Measurements from ENCODE around the gene EIF5AL1. TPM values are rescaled to one million over a fixed set of nuclear protein-coding genes. Genes with fewer than 3 reads are reported as not detected.

Gene EIF5AL1
- total RNA-seq, 4 donors from 2014 or later = 0.23 to 0.52 (median 0.47) TPM; not detected in 1

GRCh38 chr10:79470096-79470495 lies 42.2 kb upstream of the EIF5AL1 start:
- no peaks in the 10 kb centered on the region for H3K36me3 ChIP-seq
- no peak overlapping the region for H3K27ac ChIP-seq
- no peak for DNase-seq (ENCODE audit: low spot score in 2 of 2)
- no peak overlapping the region for H3K4me3 ChIP-seq
- H3K9me3 ChIP-seq = no peaks in the 10 kb centered on the region
- H3K4me1 ChIP-seq = no peaks in the 10 kb centered on the region
- no peaks in the 10 kb centered on the region for H3K27me3 ChIP-seq
- 95% methylated on average over 7 of the region's 8 CpGs for WGBS
- TF ChIP-seq EP300 (IDR thresholded peaks at IDR 0.05) (no peak), POLR2AphosphoS5 (IDR thresholded peaks at IDR 0.05) (no peak), POLR2A (IDR thresholded peaks at IDR 0.05) (no peak)
- TF ChIP-seq, protein P1, sequence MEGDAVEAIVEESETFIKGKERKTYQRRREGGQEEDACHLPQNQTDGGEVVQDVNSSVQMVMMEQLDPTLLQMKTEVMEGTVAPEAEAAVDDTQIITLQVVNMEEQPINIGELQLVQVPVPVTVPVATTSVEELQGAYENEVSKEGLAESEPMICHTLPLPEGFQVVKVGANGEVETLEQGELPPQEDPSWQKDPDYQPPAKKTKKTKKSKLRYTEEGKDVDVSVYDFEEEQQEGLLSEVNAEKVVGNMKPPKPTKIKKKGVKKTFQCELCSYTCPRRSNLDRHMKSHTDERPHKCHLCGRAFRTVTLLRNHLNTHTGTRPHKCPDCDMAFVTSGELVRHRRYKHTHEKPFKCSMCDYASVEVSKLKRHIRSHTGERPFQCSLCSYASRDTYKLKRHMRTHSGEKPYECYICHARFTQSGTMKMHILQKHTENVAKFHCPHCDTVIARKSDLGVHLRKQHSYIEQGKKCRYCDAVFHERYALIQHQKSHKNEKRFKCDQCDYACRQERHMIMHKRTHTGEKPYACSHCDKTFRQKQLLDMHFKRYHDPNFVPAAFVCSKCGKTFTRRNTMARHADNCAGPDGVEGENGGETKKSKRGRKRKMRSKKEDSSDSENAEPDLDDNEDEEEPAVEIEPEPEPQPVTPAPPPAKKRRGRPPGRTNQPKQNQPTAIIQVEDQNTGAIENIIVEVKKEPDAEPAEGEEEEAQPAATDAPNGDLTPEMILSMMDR (IDR thresholded peaks at IDR 0.05) = no peak

GRCh38 chr10:79471776-79472175 lies 40.6 kb upstream of the EIF5AL1 start:
- Histone ChIP-seq H3K27ac (no peak overlapping the region), H3K4me3 (no peak overlapping the region), H3K27me3 (no peaks in the 10 kb centered on the region), H3K4me1 (no peaks in the 10 kb centered on the region), H3K9me3 (no peaks in the 10 kb centered on the region), H3K36me3 (no peaks in the 10 kb centered on the region)
- WGBS = 98% methylated on average over 4 of the region's 4 CpGs
- TF ChIP-seq, protein P1 (IDR thresholded peaks at IDR 0.05) = no peak
- TF ChIP-seq EP300 (IDR thresholded peaks at IDR 0.05) (no peak), POLR2A (IDR thresholded peaks at IDR 0.05) (no peak), POLR2AphosphoS5 (IDR thresholded peaks at IDR 0.05) (no peak)
- no peak for DNase-seq (ENCODE audit: low spot score in 2 of 2)

DNA sequence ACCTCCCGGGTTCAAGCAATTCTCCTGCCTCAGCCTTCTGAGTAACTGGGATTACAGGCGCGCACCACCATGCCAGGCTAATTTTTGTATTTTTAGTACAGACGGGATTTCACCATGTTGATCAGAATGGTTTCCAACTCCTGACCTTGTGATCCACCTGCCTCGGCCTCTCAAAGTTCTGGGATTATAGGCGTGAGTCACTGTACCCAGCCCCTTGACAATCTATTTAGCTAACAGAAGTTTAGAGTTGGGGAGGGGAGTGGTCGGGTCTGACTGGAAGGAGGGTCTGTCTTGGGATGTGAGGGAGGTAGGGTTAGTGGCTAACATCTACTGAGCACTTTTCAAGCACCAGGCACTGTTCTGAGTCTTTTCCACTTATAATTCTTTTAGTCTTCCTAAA lies 39.9 kb upstream of the EIF5AL1 start:
- no peak for TF ChIP-seq EP300 (IDR thresholded peaks at IDR 0.05)
- Histone ChIP-seq H3K36me3 (no peaks in the 10 kb centered on the region), H3K9me3 (no peaks in the 10 kb centered on the region), H3K4me1 (no peaks in the 10 kb centered on the region), H3K27ac (no peak overlapping the region), H3K27me3 (no peaks in the 10 kb centered on the region), H3K4me3 (no peak overlapping the region)
- 92% methylated on average over 7 of the region's 7 CpGs for WGBS
- DNase-seq (ENCODE audit: low spot score in 2 of 2) = no peak

DNA sequence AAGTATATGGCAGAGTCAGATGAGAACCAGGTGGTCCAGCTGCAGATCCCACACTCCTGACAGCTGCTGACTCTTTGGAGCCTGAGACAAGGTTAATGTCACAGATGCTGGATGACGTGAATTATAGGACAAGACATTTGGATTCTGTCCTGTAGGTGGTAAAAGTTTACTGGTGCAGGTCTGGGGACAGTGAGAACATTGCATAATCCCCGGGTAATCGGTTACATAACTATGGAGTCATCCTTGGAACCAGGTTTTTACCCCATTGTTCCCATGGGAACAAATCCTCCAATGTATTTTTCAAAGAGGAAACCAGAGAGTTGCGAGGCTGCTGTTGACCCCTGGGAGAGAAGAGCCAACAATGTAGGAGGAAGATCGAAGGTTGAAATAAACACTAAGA lies 39.4 kb upstream of the EIF5AL1 start:
- Histone ChIP-seq H3K9me3 (no peaks in the 10 kb centered on the region), H3K4me3 (no peak overlapping the region), H3K36me3 (no peaks in the 10 kb centered on the region), H3K27ac (no peak overlapping the region), H3K4me1 (no peaks in the 10 kb centered on the region), H3K27me3 (no peaks in the 10 kb centered on the region)
- no peak for DNase-seq (ENCODE audit: low spot score in 2 of 2)
- WGBS = 60% methylated on average over 5 of the region's 5 CpGs
- TF ChIP-seq EP300 (IDR thresholded peaks at IDR 0.05) = no peak
- no peak for TF ChIP-seq POLR2A (IDR thresholded peaks at IDR 0.05)
- TF ChIP-seq POLR2AphosphoS5 (IDR thresholded peaks at IDR 0.05) = no peak
- TF ChIP-seq, protein P1 (IDR thresholded peaks at IDR 0.05) = no peak

- WGBS = 80% methylated on average over 5 of the region's 5 CpGs
- no peaks in the 10 kb centered on the region for H3K4me1 ChIP-seq
- no peaks in the 10 kb centered on the region for H3K9me3 ChIP-seq
- DNase-seq (ENCODE audit: low spot score in 2 of 2) = no peak
- no peak overlapping the region for H3K27ac ChIP-seq
- no peaks in the 10 kb centered on the region for H3K27me3 ChIP-seq
- TF ChIP-seq POLR2A (IDR thresholded peaks at IDR 0.05) (no peak), EP300 (IDR thresholded peaks at IDR 0.05) (no peak), POLR2AphosphoS5 (IDR thresholded peaks at IDR 0.05) (no peak)
- TF ChIP-seq, protein P1 (IDR thresholded peaks at IDR 0.05) = no peak
- H3K4me3 ChIP-seq = no peak overlapping the region
- H3K36me3 ChIP-seq = no peaks in the 10 kb centered on the region
These were observed 38.7 kb upstream of the EIF5AL1 start for GRCh38 chr10:79473496-79474095.

Data from suprapubic skin (tissue), 4 donors.